A549 (cell line): ENCODE results near the gene PELI1. TPM values are rescaled to one million over a fixed set of nuclear protein-coding genes. Genes with fewer than 3 reads are reported as not detected.

ENCODE experiments used
- ATAC-seq, 2 experiments: fragments of 200-7000 bp in 1 of 2; fragments of >200 bp in 1 of 2; cut with Nextera tagmentation in 1 of 2; cut with Tn5 transposase in 1 of 2; 3 replicates each; pipeline versions ENCODE4 v1.8.0 to v1.9.1; 2018 to 2020; ENCODE audit warnings: mild to moderate bottlenecking in 1 of 2, moderate library complexity in 1 of 2
- CTCF ChIA-PET: fragments of 300-600 bp; sonication (Branson Sonifier 250); formaldehyde crosslinking; extraction: SDS; loops from one replicate; lab custom pipeline; 2021; ENCODE audit warnings: antibody characterized with exemption, inconsistent platforms; lab: Yijun Ruan, JAX
- POLR2A ChIA-PET: fragments of 350-600 bp; formaldehyde crosslinking; extraction: SDS; loops from one replicate; lab custom pipeline; 2021; ENCODE audit warnings: antibody characterized with exemption, inconsistent platforms; lab: Yijun Ruan, JAX
- DNase-seq, 2 experiments: peaks; one replicate each; pipeline versions ENCODE4 v3.0.0 to v3.0.0-alpha.2; 2011 to 2016; ENCODE audit warnings: low read depth in 1 of 2, low spot score in 1 of 2
- FAIRE-seq: peaks from 2 replicates; lab custom pipeline; 2011; peaks lifted over from hg19 to GRCh38; lab: Jason Lieb, UNC
- H3K27ac ChIP-seq, 2 experiments: fragments of >200 bp; sonication (Bioruptor Twin); formaldehyde crosslinking; 3 replicates each; pipeline ENCODE4 v1.5.1; 2016 to 2017
- H3K4me1 ChIP-seq: fragments of >200 bp; sonication (Bioruptor Twin); formaldehyde crosslinking; 3 replicates; pipeline ENCODE4 v1.6.1; 2016
- H3K4me2 ChIP-seq: fragments of >200 bp; sonication (Bioruptor Twin); formaldehyde crosslinking; 3 replicates; pipeline ENCODE4 v1.6.1; 2016
- H3K4me3 ChIP-seq: fragments of >200 bp; sonication (Bioruptor Twin); formaldehyde crosslinking; 3 replicates; pipeline ENCODE4 v1.5.1; 2016
- H3K9me3 ChIP-seq: fragments of >200 bp; sonication (Bioruptor Twin); formaldehyde crosslinking; 3 replicates; pipeline ENCODE4 v1.6.1; 2016
- ATOH8 ChIP-seq: fragments of 250-450 bp; sonication (Bioruptor Pico); IDR thresholded peaks from 2 replicates; pipeline ENCODE4 v1.5.0; 2020; ENCODE audit warnings: low read depth, mild to moderate bottlenecking, moderate library complexity
- CBX8 ChIP-seq: fragments of 200-600 bp; sonication (generic); IDR thresholded peaks from 2 replicates; pipeline ENCODE4 v1.6.1; 2016
- CEBPB ChIP-seq, 2 experiments: fragments of >200 bp in 1 of 2; sonication (Bioruptor Twin) in 1 of 2; formaldehyde crosslinking in 1 of 2; IDR thresholded peaks; 2 replicates each; pipeline ENCODE4 v1.6.1; 2012 to 2016
- EHF ChIP-seq: fragments of 250-450 bp; sonication (Bioruptor Pico); IDR thresholded peaks from 2 replicates; pipeline ENCODE4 v1.5.0; 2020; ENCODE audit warnings: mild to moderate bottlenecking
- FOSB ChIP-seq: fragments of 250-450 bp; sonication (Bioruptor Pico); IDR thresholded peaks from 2 replicates; pipeline ENCODE4 v1.5.0; 2020; ENCODE audit warnings: mild to moderate bottlenecking, moderate library complexity
- FOXS1 ChIP-seq: fragments of 250-450 bp; sonication (Bioruptor Pico); IDR thresholded peaks from 2 replicates; pipeline ENCODE4 v1.5.0; 2020; ENCODE audit warnings: mild to moderate bottlenecking, moderate library complexity
- GATA3 ChIP-seq: IDR thresholded peaks from 2 replicates; pipeline ENCODE4 v1.6.1; 2012; ENCODE audit warnings: borderline replicate concordance
- HES2 ChIP-seq: fragments of >200 bp; sonication (Bioruptor Twin); formaldehyde crosslinking; IDR thresholded peaks from 2 replicates; pipeline ENCODE4 v1.6.1; 2016
- HEYL ChIP-seq: fragments of 250-450 bp; sonication (Bioruptor Pico); IDR thresholded peaks from 2 replicates; pipeline ENCODE4 v1.8.0; 2021; ENCODE audit warnings: mild to moderate bottlenecking, moderate library complexity
- HOXB13 ChIP-seq: fragments of 250-450 bp; sonication (Bioruptor Pico); IDR thresholded peaks from 2 replicates; pipeline ENCODE4 v1.5.0; 2020; ENCODE audit warnings: low read depth, mild to moderate bottlenecking, moderate library complexity
- HOXB5 ChIP-seq: fragments of 250-450 bp; sonication (Bioruptor Pico); IDR thresholded peaks from 2 replicates; pipeline ENCODE4 v1.5.0; 2020; ENCODE audit warnings: mild to moderate bottlenecking, moderate library complexity
- JUNB ChIP-seq: fragments of >200 bp; sonication (Bioruptor Twin); formaldehyde crosslinking; IDR thresholded peaks from 2 replicates; pipeline ENCODE4 v1.6.1; 2016
- KDM1A ChIP-seq: fragments of 200-600 bp; sonication (generic); IDR thresholded peaks from 2 replicates; pipeline ENCODE4 v1.6.1; 2016; ENCODE audit warnings: low read depth, mild to moderate bottlenecking
- MAFK ChIP-seq: fragments of 450-650 bp; IDR thresholded peaks from 2 replicates; pipeline ENCODE4 v1.6.1; 2014; ENCODE audit not compliant: partially characterized antibody
- NPAS2 ChIP-seq: fragments of 250-450 bp; sonication (Bioruptor Pico); IDR thresholded peaks from 2 replicates; pipeline ENCODE4 v1.8.0; 2022; ENCODE audit warnings: mild to moderate bottlenecking, moderate library complexity, borderline replicate concordance
- PHF8 ChIP-seq: fragments of 200-600 bp; sonication (generic); IDR thresholded peaks from 2 replicates; pipeline ENCODE4 v1.6.1; 2016; ENCODE audit warnings: low read depth, mild to moderate bottlenecking, antibody characterized with exemption, moderate library complexity, borderline replicate concordance
- POLR2AphosphoS2 ChIP-seq: conservative IDR thresholded peaks from 2 replicates; pipeline ENCODE4 v1.6.1; 2012; ENCODE audit warnings: low read length, improper control_type of control experiment, inconsistent platforms
- REST ChIP-seq: fragments of 200-600 bp; sonication (generic); IDR thresholded peaks from 2 replicates; pipeline ENCODE4 v1.6.1; 2016; ENCODE audit warnings: antibody characterized with exemption, mild to moderate bottlenecking, moderate library complexity
- RFX5 ChIP-seq: fragments of 450-650 bp; IDR thresholded peaks from 2 replicates; pipeline ENCODE4 v1.7.1; 2014; ENCODE audit warnings: antibody characterized with exemption, mild to moderate bottlenecking, moderate library complexity
- SMC3 ChIP-seq: fragments of >200 bp; sonication (Bioruptor Twin); formaldehyde crosslinking; IDR thresholded peaks from 3 replicates; pipeline ENCODE4 v1.6.1; 2018; ENCODE audit warnings: inconsistent platforms
- TP53 ChIP-seq: fragments of 250-450 bp; sonication (Bioruptor Pico); IDR thresholded peaks from 2 replicates; pipeline ENCODE4 v1.5.0; 2021; ENCODE audit warnings: mild to moderate bottlenecking, moderate library complexity
- ZFP36 ChIP-seq: fragments of 450-650 bp; IDR thresholded peaks from 2 replicates; pipeline ENCODE4 v1.6.1; 2014; ENCODE audit warnings: borderline replicate concordance; ENCODE audit not compliant: partially characterized antibody
- ZSCAN20 ChIP-seq: fragments of 250-450 bp; sonication (Bioruptor Pico); IDR thresholded peaks from 2 replicates; pipeline ENCODE4 v1.8.0; 2022; ENCODE audit warnings: mild to moderate bottlenecking, moderate library complexity
- WGBS: methylation state at CpG from one replicate; pipeline ENCODE4 v1.1.6; 2017; ENCODE audit errors: missing lambda C conversion rate; 5-methylcytosine and 5-hydroxymethylcytosine counted together
- polyA plus RNA-seq, 4 experiments: library from polyadenylated mRNA; depleted of rRNA in 3 of 4; stranded (reverse); fragments of >200 nt; fragmentation: RNase III in 1 of 4; extraction: RNeasy Plus Mini Kit Qiagen cat#74134 plus additional on column Dnase treatment in 1 of 4; gene quantifications; 2 replicates in 3 of 4; 3 replicates in 1 of 4; pipeline ENCODE4 v1.2.3, GENCODE V29; 2011 to 2017
- TF ChIP-seq, protein P1 (sequence below): fragments of 450-650 bp; IDR thresholded peaks from 2 replicates; pipeline ENCODE4 v1.6.1; 2014; ENCODE audit warnings: antibody characterized with exemption

PELI1 gene
- polyA plus RNA-seq, 2 of the 4 experiments (the other 2 are of a cell fraction) = 2.1 to 5.1 TPM

DNA sequence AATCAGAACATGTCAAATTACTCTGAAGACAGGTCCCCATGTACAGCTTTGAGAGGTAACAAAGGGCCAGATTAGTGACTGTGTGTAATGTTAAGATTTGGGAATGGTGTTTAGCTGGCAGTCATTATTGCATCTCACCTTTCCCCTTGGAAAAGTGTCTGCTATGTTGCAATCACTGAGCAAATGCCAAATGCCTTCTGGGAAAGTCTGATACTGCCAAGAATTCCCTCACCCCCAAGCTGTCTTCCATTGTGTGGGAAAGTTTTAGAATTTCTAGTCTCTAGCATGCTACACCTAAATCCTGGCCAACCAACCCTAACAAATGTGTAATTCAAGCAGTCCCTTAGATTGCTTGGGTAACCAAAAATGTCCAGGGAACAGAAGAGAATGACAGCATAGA lies 13.6 kb upstream of the PELI1 start:
- no peak overlapping the region for H3K27ac ChIP-seq
- TF ChIP-seq JUNB (no peak), FOSB (CRISPR knock-in tag) (no peak), KDM1A (no peak), PHF8 (no peak), TP53 (CRISPR knock-in tag) (no peak), EHF (CRISPR knock-in tag) (no peak), ZFP36 (no peak), CEBPB (IDR thresholded peaks at IDR 0.05) (peak in 1 of 2 experiments; percentile 34; a peak in 1 of 4 replicates)
- TF ChIP-seq, protein P1, sequence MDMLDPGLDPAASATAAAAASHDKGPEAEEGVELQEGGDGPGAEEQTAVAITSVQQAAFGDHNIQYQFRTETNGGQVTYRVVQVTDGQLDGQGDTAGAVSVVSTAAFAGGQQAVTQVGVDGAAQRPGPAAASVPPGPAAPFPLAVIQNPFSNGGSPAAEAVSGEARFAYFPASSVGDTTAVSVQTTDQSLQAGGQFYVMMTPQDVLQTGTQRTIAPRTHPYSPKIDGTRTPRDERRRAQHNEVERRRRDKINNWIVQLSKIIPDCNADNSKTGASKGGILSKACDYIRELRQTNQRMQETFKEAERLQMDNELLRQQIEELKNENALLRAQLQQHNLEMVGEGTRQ = no peak
- TF ChIP-seq, all 56 proteins: peak for 1
- ATAC-seq = no peak
- no peaks in the 10 kb centered on the region for H3K4me1 ChIP-seq
- no peak overlapping the region for H3K4me2 ChIP-seq
- H3K4me3 ChIP-seq = no peak overlapping the region
- ChIA-PET CTCF (no interaction called here), POLR2A (no interaction called here)
- no peaks in the 10 kb centered on the region for H3K9me3 ChIP-seq
- FAIRE-seq = no peak
- no peak for DNase-seq

DNA sequence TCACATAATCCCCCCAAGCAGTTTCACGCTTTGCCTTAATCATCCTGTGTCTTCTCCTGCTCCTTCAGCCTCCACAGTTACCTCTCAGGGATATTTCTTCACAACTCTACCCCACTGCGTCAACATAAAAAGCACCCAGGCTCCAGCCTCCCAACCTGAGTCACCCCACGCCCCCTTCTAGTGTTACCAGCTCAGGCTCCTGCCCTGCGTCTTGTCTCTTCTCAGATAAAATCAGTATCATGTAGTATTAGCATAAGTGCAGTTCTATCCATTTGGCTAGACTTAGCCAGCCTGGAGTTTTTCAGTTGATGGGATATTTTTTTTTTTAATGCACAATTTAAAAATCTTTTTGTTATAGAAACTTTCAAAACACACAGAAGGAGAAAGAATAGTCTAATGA lies 9.6 kb upstream of the PELI1 start:
- POLR2A ChIA-PET = no interaction called here
- Histone ChIP-seq H3K4me2 (no peak overlapping the region), H3K4me1 (no peaks in the 10 kb centered on the region), H3K27ac (no peak overlapping the region), H3K9me3 (no peaks in the 10 kb centered on the region), H3K4me3 (no peak overlapping the region)
- CTCF ChIA-PET = no interaction called here
- TF ChIP-seq, protein P1 = no peak
- TF ChIP-seq POLR2AphosphoS2 (no peak), CEBPB (IDR thresholded peaks at IDR 0.05) (no peak), FOSB (CRISPR knock-in tag) (no peak), SMC3 (no peak), HOXB13 (CRISPR knock-in tag) (no peak), ZSCAN20 (CRISPR knock-in tag) (no peak), CBX8 (no peak), REST (no peak), RFX5 (no peak), FOXS1 (CRISPR knock-in tag) (no peak), HES2 (no peak)
- peak in 1 of 2 experiments; percentile 21; a peak in 1 of 6 replicates for ATAC-seq
- FAIRE-seq = no peak
- 70% methylated on average over 4 of the region's 4 CpGs for WGBS
- no peak for DNase-seq

- ChIA-PET POLR2A (no interaction called here), CTCF (interaction anchor here (1.6 to 2.2 kb wide), 2 partner anchors 102 to 179 kb away, joined by 5 to 7 read pairs; no protein-coding TSS in a partner anchor)
- no peak overlapping the region for H3K4me3 ChIP-seq
- H3K27ac ChIP-seq = no peak overlapping the region
- FAIRE-seq (no peak), DNase-seq (no peak), ATAC-seq (no peak)
- no peaks in the 10 kb centered on the region for H3K4me1 ChIP-seq
- 55% methylated on average over 1 of the region's 1 CpG for WGBS
- TF ChIP-seq HEYL (CRISPR knock-in tag) = no peak
- no peak for TF ChIP-seq REST
- TF ChIP-seq, protein P1 = no peak
- no peak for TF ChIP-seq GATA3
- TF ChIP-seq MAFK = no peak
- no peak for TF ChIP-seq CBX8
- no peak for TF ChIP-seq NPAS2
- no peak for TF ChIP-seq ATOH8 (CRISPR knock-in tag)
- TF ChIP-seq HOXB5 (CRISPR knock-in tag) = no peak
- no peak overlapping the region for H3K4me2 ChIP-seq
- H3K9me3 ChIP-seq = no peaks in the 10 kb centered on the region
Observed at GRCh38 chr2:64151476-64151875, 7.3 kb upstream of the PELI1 start.
